DND-41 (cell line): ENCODE results near the gene ABLIM1.

Source experiments
- ATAC-seq: fragments of 200-7000 bp; cut with Tn5 transposase; 3 replicates; pipeline ENCODE4 v1.9.1; 2021; ENCODE audit warnings: low read depth; ENCODE audit not compliant: insufficient read depth
- DNase-seq: peaks from one replicate; pipeline ENCODE4 v3.0.0-alpha.2; 2020
- H2AFZ ChIP-seq: 2 replicates; pipeline ENCODE4 v1.6.0; 2012; ENCODE audit warnings: low read depth, low read length
- H3K27ac ChIP-seq: 2 replicates; pipeline ENCODE4 v1.5.1; 2012; ENCODE audit warnings: low read length, inconsistent platforms
- H3K27me3 ChIP-seq: fragments of 200-600 bp; sonication (generic); 2 replicates; pipeline ENCODE4 v1.6.0; 2012; ENCODE audit warnings: low read length, mild to moderate bottlenecking, inconsistent platforms; ENCODE audit not compliant: insufficient read depth, poor library complexity
- H3K36me3 ChIP-seq: 2 replicates; pipeline ENCODE4 v1.5.1; 2012; ENCODE audit warnings: low read length, inconsistent platforms; ENCODE audit not compliant: insufficient read depth
- H3K4me1 ChIP-seq: 2 replicates; pipeline ENCODE4 v1.5.1; 2012; ENCODE audit warnings: mild to moderate bottlenecking, low read length; ENCODE audit not compliant: insufficient read depth
- H3K4me2 ChIP-seq: 2 replicates; pipeline ENCODE4 v1.6.0; 2012; ENCODE audit warnings: mild to moderate bottlenecking, moderate library complexity, low read length, inconsistent platforms; ENCODE audit not compliant: insufficient read depth
- H3K4me3 ChIP-seq, 2 experiments: fragments of 200-600 bp in 1 of 2; shearing (Covaris generic) in 1 of 2; 2 replicates each; pipeline ENCODE4 v1.5.1; 2012 to 2016; ENCODE audit warnings: inconsistent platforms in 2 of 2, low read length in 2 of 2, mild to moderate bottlenecking in 2 of 2, low read depth in 1 of 2, moderate library complexity in 1 of 2
- H3K79me2 ChIP-seq: 2 replicates; pipeline ENCODE4 v1.6.0; 2012; ENCODE audit warnings: low read length, inconsistent platforms; ENCODE audit not compliant: insufficient read depth
- H3K9ac ChIP-seq: 2 replicates; pipeline ENCODE4 v1.6.0; 2012; ENCODE audit warnings: low read depth, mild to moderate bottlenecking, inconsistent platforms, low read length, moderate library complexity
- H3K9me3 ChIP-seq: 2 replicates; pipeline ENCODE4 v1.5.1; 2012; ENCODE audit warnings: low read length, moderate library complexity, mild to moderate bottlenecking, inconsistent platforms; ENCODE audit not compliant: insufficient read depth, severe bottlenecking
- H4K20me1 ChIP-seq: 2 replicates; pipeline ENCODE4 v1.6.0; 2012; ENCODE audit warnings: low read length; ENCODE audit not compliant: insufficient read depth
- EZH2 ChIP-seq: IDR thresholded peaks from 3 replicates; pipeline ENCODE4 v1.6.1; 2012; ENCODE audit warnings: borderline replicate concordance, low read depth, mild to moderate bottlenecking, moderate library complexity, low read length, inconsistent platforms; ENCODE audit not compliant: severe bottlenecking
- TF ChIP-seq, protein P1 (sequence below): IDR thresholded peaks from 2 replicates; pipeline ENCODE4 v1.5.1; 2012; ENCODE audit warnings: borderline replicate concordance, low read length, moderate library complexity, mild to moderate bottlenecking; ENCODE audit not compliant: poor library complexity, severe bottlenecking; ENCODE audit errors: extremely low read depth

Gene ABLIM1

DNA sequence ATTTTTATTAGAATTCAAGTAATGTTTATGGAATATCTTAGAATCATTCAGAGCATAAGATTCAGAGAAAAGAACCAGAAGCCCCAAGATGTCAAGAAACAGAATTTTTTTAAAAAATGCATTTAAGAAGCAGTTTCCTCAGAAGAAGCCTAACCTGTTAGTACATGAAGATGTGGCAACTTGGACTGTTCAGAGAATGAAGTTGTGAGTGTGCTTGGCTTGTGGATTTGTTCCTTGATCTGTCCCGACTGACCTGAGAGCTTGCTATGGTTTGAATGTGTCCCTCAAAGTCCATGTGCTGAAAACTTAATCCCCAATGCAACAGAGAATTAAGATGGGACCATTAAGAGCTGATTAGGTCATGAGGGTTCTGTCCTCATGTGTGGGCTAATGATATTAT lies 240.0 kb downstream of the ABLIM1 start:
- Histone ChIP-seq H3K4me2 (no peak overlapping the region), H3K36me3 (no peaks in the 10 kb centered on the region), H3K27me3 (peaks cover 5% of the 10 kb centered on the region), H3K27ac (no peak overlapping the region), H3K9me3 (no peaks in the 10 kb centered on the region), H3K4me3 (no peak overlapping the region), H2AFZ (no peak overlapping the region), H3K4me1 (no peaks in the 10 kb centered on the region), H3K9ac (no peak overlapping the region), H4K20me1 (no peaks in the 10 kb centered on the region), H3K79me2 (no peaks in the 10 kb centered on the region)
- TF ChIP-seq, protein P1, sequence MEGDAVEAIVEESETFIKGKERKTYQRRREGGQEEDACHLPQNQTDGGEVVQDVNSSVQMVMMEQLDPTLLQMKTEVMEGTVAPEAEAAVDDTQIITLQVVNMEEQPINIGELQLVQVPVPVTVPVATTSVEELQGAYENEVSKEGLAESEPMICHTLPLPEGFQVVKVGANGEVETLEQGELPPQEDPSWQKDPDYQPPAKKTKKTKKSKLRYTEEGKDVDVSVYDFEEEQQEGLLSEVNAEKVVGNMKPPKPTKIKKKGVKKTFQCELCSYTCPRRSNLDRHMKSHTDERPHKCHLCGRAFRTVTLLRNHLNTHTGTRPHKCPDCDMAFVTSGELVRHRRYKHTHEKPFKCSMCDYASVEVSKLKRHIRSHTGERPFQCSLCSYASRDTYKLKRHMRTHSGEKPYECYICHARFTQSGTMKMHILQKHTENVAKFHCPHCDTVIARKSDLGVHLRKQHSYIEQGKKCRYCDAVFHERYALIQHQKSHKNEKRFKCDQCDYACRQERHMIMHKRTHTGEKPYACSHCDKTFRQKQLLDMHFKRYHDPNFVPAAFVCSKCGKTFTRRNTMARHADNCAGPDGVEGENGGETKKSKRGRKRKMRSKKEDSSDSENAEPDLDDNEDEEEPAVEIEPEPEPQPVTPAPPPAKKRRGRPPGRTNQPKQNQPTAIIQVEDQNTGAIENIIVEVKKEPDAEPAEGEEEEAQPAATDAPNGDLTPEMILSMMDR, result no peak
- TF ChIP-seq EZH2, result no peak
- ATAC-seq (no peak), DNase-seq (no peak)

DNA sequence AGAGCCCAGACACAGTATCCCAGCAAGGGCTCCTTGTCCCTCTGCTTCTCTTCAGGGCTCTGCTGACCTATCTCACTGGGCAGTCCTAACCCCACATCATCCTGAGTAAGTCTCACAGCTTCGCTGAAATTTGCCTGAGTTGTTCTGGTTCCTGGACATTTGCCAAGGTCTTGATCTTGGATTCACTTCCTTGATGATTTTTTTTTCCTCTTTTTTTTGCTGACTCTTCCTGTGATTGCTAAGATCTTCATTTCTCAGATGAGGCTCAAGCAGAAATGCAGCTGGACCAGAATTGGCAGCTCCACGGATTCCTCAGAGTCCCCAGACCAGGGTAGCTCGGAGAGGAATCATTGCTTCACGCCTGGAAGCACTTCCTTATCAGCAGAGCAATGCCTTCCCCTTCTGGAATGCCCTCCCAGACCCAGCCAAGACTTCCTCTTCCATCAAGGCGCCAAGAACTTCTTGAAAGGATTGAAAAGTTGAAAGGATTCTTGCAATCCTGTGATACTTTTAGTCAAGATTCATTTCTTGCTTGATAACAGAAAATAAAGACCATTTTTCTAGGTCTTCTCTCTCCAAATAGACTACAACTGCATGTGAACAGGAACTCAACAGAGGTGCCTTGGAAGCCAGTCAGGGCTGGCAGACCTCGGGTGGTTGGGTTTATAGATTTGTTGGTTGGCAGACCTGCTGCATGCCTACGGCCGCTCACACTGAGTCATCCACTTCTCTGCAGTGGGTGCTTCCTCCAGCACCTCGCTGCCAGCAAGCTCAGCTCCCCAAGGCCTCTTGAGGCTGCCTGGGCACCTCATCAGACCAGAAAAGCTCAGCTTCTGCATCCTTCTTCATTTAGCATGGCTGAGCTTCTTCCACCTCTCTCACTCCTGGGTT lies 244.9 kb downstream of the ABLIM1 start:
- Histone ChIP-seq H3K79me2 (no peaks in the 10 kb centered on the region), H3K9ac (no peak overlapping the region), H3K4me3 (no peak overlapping the region), H2AFZ (no peak overlapping the region), H3K27ac (no peak overlapping the region), H3K36me3 (no peaks in the 10 kb centered on the region), H4K20me1 (no peaks in the 10 kb centered on the region), H3K9me3 (no peaks in the 10 kb centered on the region), H3K4me2 (no peak overlapping the region), H3K4me1 (no peaks in the 10 kb centered on the region), H3K27me3 (peaks cover 16% of the 10 kb centered on the region)
- ATAC-seq, result no peak
- no peak for TF ChIP-seq EZH2
- TF ChIP-seq, protein P1, result no peak
- DNase-seq, result no peak

DNA sequence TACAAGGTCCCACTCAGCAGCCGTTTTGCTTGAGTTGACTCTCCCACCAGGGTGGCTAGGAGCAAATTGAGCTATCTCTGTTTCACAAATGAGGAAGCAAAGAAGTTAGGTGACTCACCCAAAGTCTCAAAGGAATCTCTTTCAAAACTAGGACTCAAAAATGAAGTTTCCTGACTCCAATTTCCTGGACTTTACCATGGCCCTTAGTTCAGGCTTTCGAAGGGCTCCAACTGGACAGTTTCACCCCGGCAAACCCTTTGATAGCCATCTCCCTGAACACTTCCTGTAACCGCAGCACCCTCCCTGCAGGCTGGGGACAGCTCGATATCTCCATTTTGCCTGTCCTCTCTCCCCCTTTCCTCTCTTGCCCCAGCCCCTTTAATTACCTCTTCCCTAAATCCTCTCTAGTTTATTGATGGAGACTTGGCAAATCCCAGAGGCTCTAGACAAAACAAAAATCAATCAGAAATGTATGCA lies 249.1 kb downstream of the ABLIM1 start:
- no peak for TF ChIP-seq EZH2
- TF ChIP-seq, protein P1, result no peak
- ATAC-seq, result no peak
- Histone ChIP-seq H3K27ac (no peak overlapping the region), H3K4me2 (no peak overlapping the region), H3K79me2 (no peaks in the 10 kb centered on the region), H4K20me1 (no peaks in the 10 kb centered on the region), H3K9ac (no peak overlapping the region), H3K27me3 (peaks cover 11% of the 10 kb centered on the region), H3K9me3 (no peaks in the 10 kb centered on the region), H3K4me3 (no peak overlapping the region), H2AFZ (no peak overlapping the region), H3K36me3 (no peaks in the 10 kb centered on the region), H3K4me1 (no peaks in the 10 kb centered on the region)
- no peak for DNase-seq
